ENCODE data around the gene SEC24D.

The SEC24D gene

GRCh38 chr4:118751629-118752323 lies 84.2 kb downstream of the SEC24D start:
- DNase-seq (ENCODE audit: low read depth in 2 of 2), result peak; percentile 63 to 66

- no peak for DNase-seq (ENCODE audit: low read depth in 2 of 2)
Measured at GRCh38 chr4:118749347-118749988, 86.5 kb downstream of the SEC24D start.

GRCh38 chr4:118746251-118746919 lies 89.5 kb downstream of the SEC24D start:
- DNase-seq (ENCODE audit: low read depth in 2 of 2), result no peak

- no peak for DNase-seq (ENCODE audit: low read depth in 2 of 2)
Measured at GRCh38 chr4:118745357-118745756, 90.6 kb downstream of the SEC24D start.

- DNase-seq (ENCODE audit: low read depth in 2 of 2), result no peak
Measured at GRCh38 chr4:118743867-118744266, 92.1 kb downstream of the SEC24D start.

- DNase-seq (ENCODE audit: low read depth in 2 of 2), result no peak
Measured at GRCh38 chr4:118742050-118742449, 93.9 kb downstream of the SEC24D start.

- no peak for DNase-seq (ENCODE audit: low read depth in 2 of 2)
Measured at GRCh38 chr4:118741301-118741855, 94.5 kb downstream of the SEC24D start.

GRCh38 chr4:118740869-118741268 lies 95.1 kb downstream of the SEC24D start:
- no peak for DNase-seq (ENCODE audit: low read depth in 2 of 2)

GRCh38 chr4:118739022-118739713 lies 96.8 kb downstream of the SEC24D start:
- no peak for DNase-seq (ENCODE audit: low read depth in 2 of 2)

GRCh38 chr4:118738090-118738489 lies 97.8 kb downstream of the SEC24D start:
- DNase-seq (ENCODE audit: low read depth in 2 of 2), result no peak

- no peak for DNase-seq (ENCODE audit: low read depth in 2 of 2)
Measured at GRCh38 chr4:118736900-118737299, 99.0 kb downstream of the SEC24D start.

- no peak for DNase-seq (ENCODE audit: low read depth in 2 of 2)
Measured at GRCh38 chr4:118734491-118735205, 101.3 kb downstream of the SEC24D start.

- no peak for DNase-seq (ENCODE audit: low read depth in 2 of 2)
Measured at GRCh38 chr4:118732591-118733330, 103.2 kb downstream of the SEC24D start.

GRCh38 chr4:118730683-118731082 lies 105.2 kb downstream of the SEC24D start:
- no peak for DNase-seq (ENCODE audit: low read depth in 2 of 2)

- DNase-seq (ENCODE audit: low read depth in 2 of 2), result peak; percentile 24 to 28
Measured at GRCh38 chr4:118729287-118730286, 106.3 kb downstream of the SEC24D start.

GRCh38 chr4:118727360-118727759 lies 108.6 kb downstream of the SEC24D start:
- no peak for DNase-seq (ENCODE audit: low read depth in 2 of 2)

- DNase-seq (ENCODE audit: low read depth in 2 of 2), result no peak
Measured at GRCh38 chr4:118723369-118723768, 112.6 kb downstream of the SEC24D start.

- no peak for DNase-seq (ENCODE audit: low read depth in 2 of 2)
Measured at GRCh38 chr4:118721752-118722151, 114.2 kb downstream of the SEC24D start.

GRCh38 chr4:118718511-118719170 lies 117.3 kb downstream of the SEC24D start:
- no peak for DNase-seq (ENCODE audit: low read depth in 2 of 2)

Data from fibroblast of skin of left biceps (primary cell).